ENCODE data around the gene PTPN21.

PTPN21 gene

GRCh38 chr14:88463318-88463717 is 91.5 kb downstream of the PTPN21 start:
- DNase-seq = no peak

DNA sequence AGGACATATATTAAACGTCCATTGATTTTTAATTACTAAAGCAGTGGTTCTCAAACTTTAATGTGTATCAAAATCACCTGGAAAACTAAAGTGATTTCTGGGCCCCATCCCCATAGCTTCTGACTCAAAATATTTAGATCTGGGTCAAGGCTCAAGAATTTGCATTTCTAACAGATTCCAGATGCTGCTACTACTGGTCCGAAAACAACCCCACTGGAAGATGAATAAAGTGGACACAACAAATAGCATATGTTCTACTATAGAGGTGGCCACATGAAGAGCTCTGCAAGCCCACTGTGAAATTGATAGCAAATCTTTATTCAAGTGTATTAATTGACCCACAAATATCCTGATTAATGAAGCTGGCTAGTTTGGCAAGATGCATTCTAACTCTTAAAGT is 99.9 kb downstream of the PTPN21 start:
- no peak for DNase-seq

DNA sequence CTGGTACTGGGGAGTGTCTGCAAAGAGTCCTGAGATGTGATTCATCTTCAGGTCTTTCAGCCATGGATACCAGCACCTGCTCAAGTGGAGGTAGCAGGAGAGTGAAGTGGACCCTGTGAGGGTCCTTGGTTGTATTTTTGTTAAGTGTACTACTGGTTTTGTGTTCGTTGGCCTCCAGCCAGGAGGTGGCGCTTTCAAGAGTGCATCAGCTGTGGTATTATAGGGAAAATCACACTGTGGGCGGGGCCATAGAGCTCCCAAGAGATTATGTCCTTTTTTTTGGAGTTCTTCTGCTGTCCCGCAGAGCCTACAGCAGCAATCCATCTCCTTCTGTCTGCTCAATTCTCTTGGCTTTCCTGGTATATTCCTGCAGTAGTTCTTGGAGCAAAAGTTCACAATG is 102.6 kb downstream of the PTPN21 start:
- no peak for DNase-seq

- DNase-seq = no peak
These were observed 115.7 kb downstream of the PTPN21 start for GRCh38 chr14:88439088-88439487.

DNA sequence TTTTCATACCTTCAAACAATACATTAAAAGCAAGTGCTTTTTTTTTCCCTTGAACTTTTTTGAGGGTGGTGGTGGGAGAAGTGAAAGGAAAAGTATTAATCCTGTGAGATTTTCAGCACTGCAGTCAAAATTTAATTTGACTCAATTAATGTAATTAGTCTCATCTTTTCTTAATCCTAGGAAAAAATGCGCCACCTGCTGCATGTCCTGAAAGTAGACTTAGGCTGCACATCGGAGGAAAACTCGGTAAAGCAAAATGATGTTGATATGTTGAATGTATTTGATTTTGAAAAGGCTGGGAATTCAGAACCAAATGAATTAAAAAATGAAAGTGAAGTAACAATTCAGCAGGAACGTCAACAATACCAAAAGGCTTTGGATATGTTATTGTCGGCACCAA is 117.1 kb downstream of the PTPN21 start:
- peak; percentile 6 for DNase-seq

DNA sequence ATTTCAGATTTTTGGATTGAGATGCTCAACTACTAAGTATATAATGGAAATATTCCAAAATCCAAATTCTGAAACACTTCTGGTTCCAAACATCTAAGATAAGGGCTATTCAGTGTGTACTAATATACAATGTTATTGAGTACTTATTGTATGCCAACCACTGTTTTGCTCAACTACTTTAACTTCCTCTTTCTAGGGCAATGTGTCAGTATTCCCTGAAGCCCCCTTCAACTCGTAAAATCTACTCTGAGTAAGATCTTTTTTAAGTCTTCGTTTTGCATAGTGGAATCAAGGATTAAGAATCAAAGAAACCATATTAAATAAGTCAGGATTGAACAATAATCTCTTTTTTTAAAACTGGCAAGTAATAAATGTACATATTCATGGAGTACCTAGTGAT is 123.8 kb downstream of the PTPN21 start:
- no peak for DNase-seq

GRCh38 chr14:88426271-88426670 is 128.5 kb downstream of the PTPN21 start:
- no peak for DNase-seq

- DNase-seq = no peak
These were observed 130.2 kb downstream of the PTPN21 start for GRCh38 chr14:88424573-88424972.

- no peak for DNase-seq
These were observed 131.7 kb downstream of the PTPN21 start for GRCh38 chr14:88422919-88423650.

DNA sequence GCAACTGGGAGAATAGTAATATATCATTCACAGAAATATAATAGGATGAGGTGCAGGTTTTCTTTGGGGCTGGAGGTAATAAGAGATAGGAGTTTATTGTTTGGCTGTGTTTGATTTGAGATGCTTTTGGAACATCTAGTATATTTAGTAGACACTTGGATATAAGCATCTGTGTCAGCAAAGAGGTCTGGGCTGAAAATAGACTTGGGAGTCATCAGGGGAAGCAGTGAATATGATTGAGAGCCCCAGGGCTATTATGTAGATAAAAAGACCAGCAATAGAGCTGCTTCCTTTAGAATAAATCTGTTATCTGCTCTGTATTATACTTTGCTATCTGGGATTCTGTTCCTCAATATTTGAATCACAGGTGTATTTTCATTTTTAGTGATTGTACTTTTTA is 132.8 kb downstream of the PTPN21 start:
- no peak for DNase-seq

- no peak for DNase-seq
These were observed 133.5 kb downstream of the PTPN21 start for GRCh38 chr14:88421286-88421685.

GRCh38 chr14:88420187-88420586 is 134.6 kb downstream of the PTPN21 start:
- DNase-seq = no peak

GRCh38 chr14:88417594-88417993 is 137.2 kb downstream of the PTPN21 start:
- DNase-seq = no peak

Data from NCI-H1105 (cell line).